OCI-LY3 (cell line): Measurements from ENCODE around the gene PLTP.

Experiments used
- EZH2phosphoT487 ChIP-seq: fragments of 200-600 bp; shearing (Covaris generic); IDR thresholded peaks from 2 replicates; pipeline ENCODE4 v1.6.1; 2018; ENCODE audit warnings: antibody characterized with exemption, mixed run types, low read depth
- TF ChIP-seq, protein P1 (sequence below): fragments of 200-600, 300-600 bp; sonication (generic); IDR thresholded peaks from 2 replicates; pipeline ENCODE4 v1.5.1; 2014; ENCODE audit warnings: antibody characterized with exemption, low read length, low read depth

- TF ChIP-seq, protein P1, sequence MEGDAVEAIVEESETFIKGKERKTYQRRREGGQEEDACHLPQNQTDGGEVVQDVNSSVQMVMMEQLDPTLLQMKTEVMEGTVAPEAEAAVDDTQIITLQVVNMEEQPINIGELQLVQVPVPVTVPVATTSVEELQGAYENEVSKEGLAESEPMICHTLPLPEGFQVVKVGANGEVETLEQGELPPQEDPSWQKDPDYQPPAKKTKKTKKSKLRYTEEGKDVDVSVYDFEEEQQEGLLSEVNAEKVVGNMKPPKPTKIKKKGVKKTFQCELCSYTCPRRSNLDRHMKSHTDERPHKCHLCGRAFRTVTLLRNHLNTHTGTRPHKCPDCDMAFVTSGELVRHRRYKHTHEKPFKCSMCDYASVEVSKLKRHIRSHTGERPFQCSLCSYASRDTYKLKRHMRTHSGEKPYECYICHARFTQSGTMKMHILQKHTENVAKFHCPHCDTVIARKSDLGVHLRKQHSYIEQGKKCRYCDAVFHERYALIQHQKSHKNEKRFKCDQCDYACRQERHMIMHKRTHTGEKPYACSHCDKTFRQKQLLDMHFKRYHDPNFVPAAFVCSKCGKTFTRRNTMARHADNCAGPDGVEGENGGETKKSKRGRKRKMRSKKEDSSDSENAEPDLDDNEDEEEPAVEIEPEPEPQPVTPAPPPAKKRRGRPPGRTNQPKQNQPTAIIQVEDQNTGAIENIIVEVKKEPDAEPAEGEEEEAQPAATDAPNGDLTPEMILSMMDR = no peak
- no peak for TF ChIP-seq EZH2phosphoT487
Measured at GRCh38 chr20:45940469-45940868, 28.5 kb upstream of the PLTP start.
